ENCODE results near the gene MECP2.

The MECP2 gene

GRCh38 chrX:154019061-154019621 is 78.4 kb downstream of the MECP2 start:
- no peaks in the 10 kb centered on the region for H3K27me3 ChIP-seq (ENCODE audit: low read depth)
- H3K36me3 ChIP-seq (replicated peaks): peaks cover 50% of the 10 kb centered on the region
- in situ Hi-C loops (cut with MboI; ENCODE audit: low sequenced_read_pairs): loop anchor here (25.0 kb wide), 2 partner anchors 318 to 518 kb away; partner anchors contain the start of genes G6PD and IKBKG
- H3K4me3 ChIP-seq: peak overlapping the region; percentile 53
- peaks cover 48% of the 10 kb centered on the region for H3K4me1 ChIP-seq
- H3K9me3 ChIP-seq: no peaks in the 10 kb centered on the region
- peak in 1 of 2 experiments; percentile 44 for DNase-seq (ENCODE audit: low spot score in 2 of 2)

- in situ Hi-C loops (cut with MboI; ENCODE audit: low sequenced_read_pairs): loop anchor here (25.0 kb wide), 2 partner anchors 319 to 519 kb away; partner anchors contain the start of genes G6PD and IKBKG
- H3K4me3 ChIP-seq: peak overlapping the region; percentile 53
- peaks cover 55% of the 10 kb centered on the region for H3K36me3 ChIP-seq (replicated peaks)
- no peaks in the 10 kb centered on the region for H3K27me3 ChIP-seq (ENCODE audit: low read depth)
- no peak for DNase-seq (ENCODE audit: low spot score in 2 of 2)
- no peaks in the 10 kb centered on the region for H3K9me3 ChIP-seq
- peaks cover 46% of the 10 kb centered on the region for H3K4me1 ChIP-seq
These were observed 78.9 kb downstream of the MECP2 start for GRCh38 chrX:154018518-154019060.

GRCh38 chrX:154017766-154018517 is 79.6 kb downstream of the MECP2 start:
- no peaks in the 10 kb centered on the region for H3K9me3 ChIP-seq
- no peaks in the 10 kb centered on the region for H3K27me3 ChIP-seq (ENCODE audit: low read depth)
- H3K4me1 ChIP-seq: peaks cover 39% of the 10 kb centered on the region
- H3K4me3 ChIP-seq: peak overlapping the region; percentile 53
- in situ Hi-C loops (cut with MboI; ENCODE audit: low sequenced_read_pairs): loop anchor here (25.0 kb wide), 2 partner anchors 319 to 519 kb away; partner anchors contain the start of genes G6PD and IKBKG
- H3K36me3 ChIP-seq (replicated peaks): peaks cover 62% of the 10 kb centered on the region
- no peak for DNase-seq (ENCODE audit: low spot score in 2 of 2)

- Histone ChIP-seq H3K36me3 (replicated peaks) (peaks cover 76% of the 10 kb centered on the region), H3K9me3 (no peaks in the 10 kb centered on the region), H3K27me3 (ENCODE audit: low read depth) (no peaks in the 10 kb centered on the region), H3K4me3 (no peak overlapping the region), H3K4me1 (peaks cover 25% of the 10 kb centered on the region)
- no peak for DNase-seq (ENCODE audit: low spot score in 2 of 2)
- in situ Hi-C loops (cut with MboI; ENCODE audit: low sequenced_read_pairs): loop anchor here (25.0 kb wide), 2 partner anchors 321 to 521 kb away; partner anchors contain the start of genes G6PD and IKBKG
These were observed 81.0 kb downstream of the MECP2 start for GRCh38 chrX:154016366-154017076.

GRCh38 chrX:154015581-154016264 is 81.8 kb downstream of the MECP2 start:
- Histone ChIP-seq H3K4me1 (peaks cover 17% of the 10 kb centered on the region), H3K9me3 (no peaks in the 10 kb centered on the region), H3K4me3 (no peak overlapping the region), H3K36me3 (replicated peaks) (peaks cover 84% of the 10 kb centered on the region), H3K27me3 (ENCODE audit: low read depth) (no peaks in the 10 kb centered on the region)
- in situ Hi-C loops (cut with MboI; ENCODE audit: low sequenced_read_pairs): loop anchor here (25.0 kb wide), 2 partner anchors 322 to 522 kb away; partner anchors contain the start of genes G6PD and IKBKG
- DNase-seq (ENCODE audit: low spot score in 2 of 2): no peak

- H3K9me3 ChIP-seq: no peaks in the 10 kb centered on the region
- peaks cover 10% of the 10 kb centered on the region; the same call in 1 of the 2 replicates for H3K4me1 ChIP-seq
- no peak overlapping the region for H3K4me3 ChIP-seq
- peaks cover 92% of the 10 kb centered on the region for H3K36me3 ChIP-seq (replicated peaks)
- in situ Hi-C loops (cut with MboI; ENCODE audit: low sequenced_read_pairs): loop anchor here (25.0 kb wide), 2 partner anchors 323 to 523 kb away; partner anchors contain the start of genes G6PD and IKBKG
- H3K27me3 ChIP-seq (ENCODE audit: low read depth): no peaks in the 10 kb centered on the region
- DNase-seq (ENCODE audit: low spot score in 2 of 2): no peak
These were observed 82.8 kb downstream of the MECP2 start for GRCh38 chrX:154014429-154015380.

- H3K4me1 ChIP-seq: peaks cover 8% of the 10 kb centered on the region
- no peaks in the 10 kb centered on the region for H3K9me3 ChIP-seq
- in situ Hi-C loops (cut with MboI; ENCODE audit: low sequenced_read_pairs): loop anchor here (25.0 kb wide), 2 partner anchors 324 to 524 kb away; partner anchors contain the start of genes G6PD and IKBKG
- H3K4me3 ChIP-seq: no peak overlapping the region
- DNase-seq (ENCODE audit: low spot score in 2 of 2): peak; percentile 42 to 73
- peaks cover 90% of the 10 kb centered on the region for H3K36me3 ChIP-seq (replicated peaks)
- H3K27me3 ChIP-seq (ENCODE audit: low read depth): no peaks in the 10 kb centered on the region
These were observed 83.7 kb downstream of the MECP2 start for GRCh38 chrX:154013614-154014360.

GRCh38 chrX:154013001-154013421 is 84.5 kb downstream of the MECP2 start:
- in situ Hi-C loops (cut with MboI; ENCODE audit: low sequenced_read_pairs): loop anchor here (25.0 kb wide), 2 partner anchors 324 to 524 kb away; partner anchors contain the start of genes G6PD and IKBKG
- Histone ChIP-seq H3K27me3 (ENCODE audit: low read depth) (no peaks in the 10 kb centered on the region), H3K4me3 (no peak overlapping the region), H3K9me3 (no peaks in the 10 kb centered on the region), H3K4me1 (peaks cover 5% of the 10 kb centered on the region; the same call in 1 of the 2 replicates), H3K36me3 (replicated peaks) (peaks cover 84% of the 10 kb centered on the region)
- no peak for DNase-seq (ENCODE audit: low spot score in 2 of 2)

GRCh38 chrX:154012336-154012991 is 85.1 kb downstream of the MECP2 start:
- Histone ChIP-seq H3K4me1 (peaks cover 5% of the 10 kb centered on the region; the same call in 1 of the 2 replicates), H3K36me3 (replicated peaks) (peaks cover 79% of the 10 kb centered on the region), H3K9me3 (no peaks in the 10 kb centered on the region), H3K4me3 (no peak overlapping the region), H3K27me3 (ENCODE audit: low read depth) (no peaks in the 10 kb centered on the region)
- DNase-seq (ENCODE audit: low spot score in 2 of 2): no peak
- in situ Hi-C loops (cut with MboI; ENCODE audit: low sequenced_read_pairs): loop anchor here (25.0 kb wide), 2 partner anchors 325 to 525 kb away; partner anchors contain the start of genes G6PD and IKBKG

GRCh38 chrX:154011376-154012335 is 85.9 kb downstream of the MECP2 start:
- Histone ChIP-seq H3K27me3 (ENCODE audit: low read depth) (no peaks in the 10 kb centered on the region), H3K36me3 (replicated peaks) (peaks cover 71% of the 10 kb centered on the region), H3K9me3 (no peaks in the 10 kb centered on the region), H3K4me1 (peaks cover 5% of the 10 kb centered on the region; the same call in 1 of the 2 replicates), H3K4me3 (no peak overlapping the region)
- no peak for DNase-seq (ENCODE audit: low spot score in 2 of 2)
- in situ Hi-C loops (cut with MboI; ENCODE audit: low sequenced_read_pairs): loop anchor here (25.0 kb wide), 2 partner anchors 326 to 526 kb away; partner anchors contain the start of genes G6PD and IKBKG

Data from HAP-1 (cell line).